ENCODE data around the gene KRTAP6-1.

KRTAP6-1 gene

GRCh38 chr21:30567617-30568016 is 46.1 kb downstream of the KRTAP6-1 start:
- no peak for DNase-seq

GRCh38 chr21:30563630-30564029 is 50.1 kb downstream of the KRTAP6-1 start:
- DNase-seq: no peak

Data from NCI-H1105 treated with DMSO at 0.1 percent for 48 hours (cell line).